Measurements from ENCODE around the gene NUP58.

The NUP58 gene

GRCh38 chr13:25365720-25366235, 64.4 kb downstream of the NUP58 start:
- in situ Hi-C loops (cut with HindIII; ENCODE audit: low pct_ligation_motif_present, low pct_unique_long_range_greater_than_20kb, low sequenced_read_pairs): no loop called here
- no peak for DNase-seq

- in situ Hi-C loops (cut with HindIII; ENCODE audit: low pct_ligation_motif_present, low pct_unique_long_range_greater_than_20kb, low sequenced_read_pairs): no loop called here
- no peak for DNase-seq
Measured at GRCh38 chr13:25371158-25371874, 69.9 kb downstream of the NUP58 start.

- peak; percentile 3 for DNase-seq
- in situ Hi-C loops (cut with HindIII; ENCODE audit: low pct_ligation_motif_present, low pct_unique_long_range_greater_than_20kb, low sequenced_read_pairs): no loop called here
Measured at GRCh38 chr13:25371875-25372283, 70.5 kb downstream of the NUP58 start, which contains the start of gene ATP8A2. Gene ATP8A2, plus strand, starts transcription at chr13:25371974. Its CDS starts 239 bp downstream, at chr13:25372213.

GRCh38 chr13:25372284-25373081, 71.1 kb downstream of the NUP58 start:
- in situ Hi-C loops (cut with HindIII; ENCODE audit: low pct_ligation_motif_present, low pct_unique_long_range_greater_than_20kb, low sequenced_read_pairs): no loop called here
- DNase-seq: no peak

DNA sequence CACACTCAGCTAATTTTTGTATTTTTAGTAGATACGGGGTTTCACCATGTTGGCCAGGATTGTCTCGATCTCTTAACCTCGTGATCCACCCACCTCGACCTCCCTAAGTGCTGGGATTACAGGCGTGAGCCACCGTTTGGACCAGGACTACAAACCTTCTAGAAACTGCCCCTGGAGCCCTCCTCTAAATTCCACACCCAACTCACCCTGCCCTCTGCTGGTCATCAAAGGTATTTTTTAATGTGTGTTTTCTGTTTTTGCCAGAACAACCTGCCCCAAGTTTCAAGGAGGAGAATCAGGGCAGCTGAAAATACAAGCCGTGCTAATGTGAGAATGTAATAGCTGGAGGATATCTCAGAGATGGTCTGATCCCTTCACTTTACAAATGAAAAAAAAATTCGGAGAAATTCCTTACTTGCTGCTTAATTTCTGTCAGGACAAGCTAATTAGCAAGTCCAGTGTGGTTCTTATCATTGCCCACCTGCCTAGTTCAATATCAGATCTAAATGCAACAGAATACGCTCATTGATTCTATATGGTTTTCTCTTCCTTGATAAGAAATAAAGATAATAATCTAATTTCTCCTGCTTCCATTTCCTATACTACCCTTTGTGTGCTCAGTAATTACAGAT, 74.4 kb downstream of the NUP58 start:
- DNase-seq: peak; percentile 48
- in situ Hi-C loops (cut with HindIII; ENCODE audit: low pct_ligation_motif_present, low pct_unique_long_range_greater_than_20kb, low sequenced_read_pairs): no loop called here

DNA sequence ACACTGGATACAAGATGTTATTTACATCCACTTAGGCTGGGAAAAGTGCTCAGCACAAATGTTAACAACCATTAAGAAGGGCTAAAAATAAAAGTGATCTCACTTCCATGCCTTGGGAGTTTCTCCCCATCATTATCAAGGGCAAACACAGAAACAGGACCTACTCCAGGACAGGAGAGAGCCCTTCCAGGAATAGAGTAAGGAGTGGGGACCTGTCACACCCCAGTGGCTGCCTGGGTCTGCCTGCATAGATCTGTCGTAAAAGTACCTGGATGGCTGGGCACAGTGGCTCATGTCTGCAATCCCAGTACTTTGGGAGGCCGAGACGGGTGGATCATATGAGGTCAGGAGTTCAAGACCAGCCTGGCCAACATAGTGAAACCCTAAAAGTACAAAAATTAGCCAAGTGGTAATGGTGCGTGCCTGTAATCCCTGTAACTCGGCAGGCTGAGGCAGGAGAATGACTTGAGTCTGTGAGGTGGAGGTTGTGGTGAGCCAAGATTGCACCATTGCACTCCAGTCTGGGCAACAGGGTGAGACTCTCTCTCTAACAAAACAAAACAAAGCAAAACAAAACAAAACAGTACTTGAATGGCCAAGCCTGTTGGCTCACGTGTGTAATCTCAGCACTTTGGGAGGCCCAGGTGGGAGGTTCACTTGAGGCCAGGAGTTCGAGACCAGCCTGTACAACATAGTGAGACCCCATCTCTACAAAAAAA, 76.0 kb downstream of the NUP58 start:
- no peak for DNase-seq
- in situ Hi-C loops (cut with HindIII; ENCODE audit: low pct_ligation_motif_present, low pct_unique_long_range_greater_than_20kb, low sequenced_read_pairs): no loop called here

DNA sequence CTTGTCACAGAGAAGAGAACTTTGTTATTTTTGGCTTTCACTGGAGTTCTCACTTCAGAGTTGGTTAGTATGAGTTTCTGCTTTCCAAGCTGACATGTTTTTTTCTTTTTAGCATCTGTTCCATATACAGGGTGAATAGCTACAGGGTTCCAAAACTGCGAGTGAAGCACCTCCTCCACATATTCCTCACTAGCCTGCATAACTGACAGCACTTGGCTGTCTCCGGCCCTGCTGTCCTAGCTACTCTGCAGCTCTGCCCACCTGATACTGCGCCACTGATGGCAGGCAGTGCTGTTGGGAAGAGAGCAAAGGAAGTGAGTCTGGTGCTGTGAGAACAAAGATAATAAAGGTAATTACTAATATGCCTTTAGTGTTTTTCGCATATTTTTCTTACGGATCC, 77.1 kb downstream of the NUP58 start:
- in situ Hi-C loops (cut with HindIII; ENCODE audit: low pct_ligation_motif_present, low pct_unique_long_range_greater_than_20kb, low sequenced_read_pairs): no loop called here
- DNase-seq: no peak

DNA sequence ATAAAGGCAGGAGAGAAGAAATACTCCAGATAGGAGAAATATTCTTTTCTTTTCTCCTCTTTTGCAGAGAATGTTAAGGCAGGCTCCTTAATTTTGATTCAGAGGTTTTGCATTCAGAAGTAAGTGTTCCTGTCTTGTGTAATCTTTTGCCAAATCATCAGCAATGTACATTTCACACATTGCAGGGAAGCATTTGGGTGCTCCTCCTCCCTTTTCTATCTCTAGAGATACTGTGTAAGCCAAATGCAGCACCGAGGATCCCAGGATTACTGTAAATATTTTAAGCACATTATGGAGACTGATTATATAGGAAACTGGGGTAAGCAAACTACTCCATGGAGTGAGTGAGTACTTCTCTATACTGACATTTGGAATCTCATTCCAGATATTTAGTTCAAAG, 77.6 kb downstream of the NUP58 start:
- in situ Hi-C loops (cut with HindIII; ENCODE audit: low pct_ligation_motif_present, low pct_unique_long_range_greater_than_20kb, low sequenced_read_pairs): no loop called here
- DNase-seq: no peak

GRCh38 chr13:25380082-25380481, 78.7 kb downstream of the NUP58 start:
- in situ Hi-C loops (cut with HindIII; ENCODE audit: low pct_ligation_motif_present, low pct_unique_long_range_greater_than_20kb, low sequenced_read_pairs): no loop called here
- DNase-seq: no peak

- in situ Hi-C loops (cut with HindIII; ENCODE audit: low pct_ligation_motif_present, low pct_unique_long_range_greater_than_20kb, low sequenced_read_pairs): no loop called here
- DNase-seq: no peak
Measured at GRCh38 chr13:25380741-25381324, 79.4 kb downstream of the NUP58 start.

DNA sequence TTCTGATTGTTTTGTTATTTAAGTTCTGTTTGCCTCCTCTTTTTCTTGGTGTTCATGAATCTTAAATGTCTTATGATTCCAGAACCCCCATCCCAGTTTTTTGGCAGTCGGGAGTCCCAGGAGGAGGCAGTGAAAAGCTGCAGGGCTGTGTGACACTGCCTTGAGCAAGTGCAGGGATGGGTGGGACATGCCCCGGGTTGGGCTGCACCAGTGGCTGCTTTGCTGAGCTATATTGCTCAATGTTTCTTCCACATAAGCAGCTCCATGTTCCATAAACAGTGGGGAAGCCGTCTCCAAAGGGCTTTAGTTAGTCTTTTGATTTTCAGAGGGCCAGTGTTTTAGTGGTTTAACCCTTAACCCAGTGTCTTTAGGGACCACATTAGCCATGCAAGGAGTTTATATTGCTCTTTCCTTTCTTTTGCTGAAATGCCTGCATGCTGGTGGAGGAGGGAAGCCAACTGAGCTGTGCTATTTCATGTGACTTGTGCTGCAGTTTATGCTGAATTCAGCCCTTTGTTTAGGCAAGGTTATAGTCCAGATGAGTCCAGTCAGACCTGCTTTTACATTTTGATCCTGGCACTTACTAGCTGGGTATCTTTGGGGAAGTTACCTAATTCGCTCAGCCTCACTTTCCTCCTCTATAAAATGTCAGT, 83.5 kb downstream of the NUP58 start:
- in situ Hi-C loops (cut with HindIII; ENCODE audit: low pct_ligation_motif_present, low pct_unique_long_range_greater_than_20kb, low sequenced_read_pairs): no loop called here
- DNase-seq: no peak

GRCh38 chr13:25391932-25392331, 90.5 kb downstream of the NUP58 start:
- in situ Hi-C loops (cut with HindIII; ENCODE audit: low pct_ligation_motif_present, low pct_unique_long_range_greater_than_20kb, low sequenced_read_pairs): no loop called here

More at GRCh38 chr13:25391932-25392331, 90.5 kb downstream of the NUP58 start:
- no peak for DNase-seq

Data from ACHN (cell line).